ENCODE data around the gene SORT1. TPM values are rescaled to one million over a fixed set of nuclear protein-coding genes. Genes with fewer than 3 reads are reported as not detected.
"Not testable (repeated sequence)": the region's sequence is repeated elsewhere in the genome, so short reads cannot be mapped to it uniquely, and the experiment has no call there.

SORT1 gene
- total RNA-seq, 1 experiment from 2014 or later: 12.4 TPM

GRCh38 chr1:109379422-109379821 is 18.3 kb downstream of the SORT1 start:
- Histone ChIP-seq H3K27me3 (ENCODE audit: control insufficient read depth, insufficient read depth, low read length) (no peaks in the 10 kb centered on the region), H3K4me3 (ENCODE audit: insufficient read depth, low read depth, low read length) (no peak overlapping the region), H3K36me3 (replicated peaks; ENCODE audit: control insufficient read depth, insufficient read depth, low read length) (no peaks in the 10 kb centered on the region)
- DNase-seq: no peak

GRCh38 chr1:109377698-109378097 is 20.0 kb downstream of the SORT1 start:
- no peak for DNase-seq
- no peaks in the 10 kb centered on the region for H3K27me3 ChIP-seq (ENCODE audit: control insufficient read depth, insufficient read depth, low read length)
- H3K4me3 ChIP-seq (ENCODE audit: insufficient read depth, low read depth, low read length): no peak overlapping the region
- no peaks in the 10 kb centered on the region for H3K36me3 ChIP-seq (replicated peaks; ENCODE audit: control insufficient read depth, insufficient read depth, low read length)

- H3K27me3 ChIP-seq (ENCODE audit: control insufficient read depth, insufficient read depth, low read length): not testable (repeated sequence)
Measured at GRCh38 chr1:109373696-109374095, 24.0 kb downstream of the SORT1 start.

GRCh38 chr1:109373126-109373525 is 24.6 kb downstream of the SORT1 start:
- no peaks in the 10 kb centered on the region for H3K27me3 ChIP-seq (ENCODE audit: control insufficient read depth, insufficient read depth, low read length)
- no peaks in the 10 kb centered on the region for H3K36me3 ChIP-seq (replicated peaks; ENCODE audit: control insufficient read depth, insufficient read depth, low read length)
- peak; percentile 33 for DNase-seq
- no peak overlapping the region for H3K4me3 ChIP-seq (ENCODE audit: insufficient read depth, low read depth, low read length)

More at GRCh38 chr1:109373696-109374095, 24.0 kb downstream of the SORT1 start:
- not testable (repeated sequence) for DNase-seq; H3K36me3 ChIP-seq (replicated peaks; ENCODE audit: control insufficient read depth, insufficient read depth, low read length); H3K4me3 ChIP-seq (ENCODE audit: insufficient read depth, low read depth, low read length)

- DNase-seq: no peak
- Histone ChIP-seq H3K4me3 (ENCODE audit: insufficient read depth, low read depth, low read length) (no peak overlapping the region), H3K27me3 (ENCODE audit: control insufficient read depth, insufficient read depth, low read length) (no peaks in the 10 kb centered on the region), H3K36me3 (replicated peaks; ENCODE audit: control insufficient read depth, insufficient read depth, low read length) (no peaks in the 10 kb centered on the region)
Measured at GRCh38 chr1:109372281-109372680, 25.4 kb downstream of the SORT1 start.

GRCh38 chr1:109371341-109371739 is 26.4 kb downstream of the SORT1 start:
- Histone ChIP-seq H3K36me3 (replicated peaks; ENCODE audit: control insufficient read depth, insufficient read depth, low read length) (peaks cover 2% of the 10 kb centered on the region; the same call in 1 of the 2 replicates), H3K4me3 (ENCODE audit: insufficient read depth, low read depth, low read length) (no peak overlapping the region), H3K27me3 (ENCODE audit: control insufficient read depth, insufficient read depth, low read length) (no peaks in the 10 kb centered on the region)
- no peak for DNase-seq

GRCh38 chr1:109370712-109371340 is 26.9 kb downstream of the SORT1 start:
- no peaks in the 10 kb centered on the region for H3K27me3 ChIP-seq (ENCODE audit: control insufficient read depth, insufficient read depth, low read length)
- peaks cover 2% of the 10 kb centered on the region; the same call in 1 of the 2 replicates for H3K36me3 ChIP-seq (replicated peaks; ENCODE audit: control insufficient read depth, insufficient read depth, low read length)
- no peak for DNase-seq
- no peak overlapping the region for H3K4me3 ChIP-seq (ENCODE audit: insufficient read depth, low read depth, low read length)

GRCh38 chr1:109369167-109369746 is 28.5 kb downstream of the SORT1 start:
- peaks cover 2% of the 10 kb centered on the region; the same call in 1 of the 2 replicates for H3K36me3 ChIP-seq (replicated peaks; ENCODE audit: control insufficient read depth, insufficient read depth, low read length)
- DNase-seq: no peak
- no peaks in the 10 kb centered on the region for H3K27me3 ChIP-seq (ENCODE audit: control insufficient read depth, insufficient read depth, low read length)
- no peak overlapping the region for H3K4me3 ChIP-seq (ENCODE audit: insufficient read depth, low read depth, low read length)

GRCh38 chr1:109368464-109368863 is 29.3 kb downstream of the SORT1 start:
- Histone ChIP-seq H3K36me3 (replicated peaks; ENCODE audit: control insufficient read depth, insufficient read depth, low read length) (peaks cover 2% of the 10 kb centered on the region; the same call in 1 of the 2 replicates), H3K4me3 (ENCODE audit: insufficient read depth, low read depth, low read length) (no peak overlapping the region), H3K27me3 (ENCODE audit: control insufficient read depth, insufficient read depth, low read length) (no peaks in the 10 kb centered on the region)
- peak; percentile 46 for DNase-seq

GRCh38 chr1:109367626-109368025 is 30.1 kb downstream of the SORT1 start:
- no peak for DNase-seq
- peaks cover 2% of the 10 kb centered on the region; the same call in 1 of the 2 replicates for H3K36me3 ChIP-seq (replicated peaks; ENCODE audit: control insufficient read depth, insufficient read depth, low read length)

GRCh38 chr1:109365642-109366204 is 32.0 kb downstream of the SORT1 start:
- Histone ChIP-seq H3K27me3 (ENCODE audit: control insufficient read depth, insufficient read depth, low read length) (no peaks in the 10 kb centered on the region), H3K36me3 (replicated peaks; ENCODE audit: control insufficient read depth, insufficient read depth, low read length) (peaks cover 2% of the 10 kb centered on the region; the same call in 1 of the 2 replicates), H3K4me3 (ENCODE audit: insufficient read depth, low read depth, low read length) (no peak overlapping the region)
- no peak for DNase-seq

More at GRCh38 chr1:109367626-109368025, 30.1 kb downstream of the SORT1 start:
- Histone ChIP-seq H3K27me3 (ENCODE audit: control insufficient read depth, insufficient read depth, low read length) (no peaks in the 10 kb centered on the region), H3K4me3 (ENCODE audit: insufficient read depth, low read depth, low read length) (no peak overlapping the region)

GRCh38 chr1:109361649-109362048 is 36.1 kb downstream of the SORT1 start:
- Histone ChIP-seq H3K36me3 (replicated peaks; ENCODE audit: control insufficient read depth, insufficient read depth, low read length) (peaks cover 2% of the 10 kb centered on the region; the same call in 1 of the 2 replicates), H3K4me3 (ENCODE audit: insufficient read depth, low read depth, low read length) (no peak overlapping the region), H3K27me3 (ENCODE audit: control insufficient read depth, insufficient read depth, low read length) (no peaks in the 10 kb centered on the region)
- DNase-seq: no peak

- Histone ChIP-seq H3K36me3 (replicated peaks; ENCODE audit: control insufficient read depth, insufficient read depth, low read length) (no peaks in the 10 kb centered on the region), H3K4me3 (ENCODE audit: insufficient read depth, low read depth, low read length) (no peak overlapping the region), H3K27me3 (ENCODE audit: control insufficient read depth, insufficient read depth, low read length) (no peaks in the 10 kb centered on the region)
- no peak for DNase-seq
Measured at GRCh38 chr1:109361069-109361468, 36.6 kb downstream of the SORT1 start.

GRCh38 chr1:109357616-109358015 is 40.1 kb downstream of the SORT1 start:
- H3K36me3 ChIP-seq (replicated peaks; ENCODE audit: control insufficient read depth, insufficient read depth, low read length): peaks cover 2% of the 10 kb centered on the region
- no peak overlapping the region for H3K4me3 ChIP-seq (ENCODE audit: insufficient read depth, low read depth, low read length)
- no peaks in the 10 kb centered on the region for H3K27me3 ChIP-seq (ENCODE audit: control insufficient read depth, insufficient read depth, low read length)
- no peak for DNase-seq

GRCh38 chr1:109356915-109357314 is 40.8 kb downstream of the SORT1 start:
- no peak for DNase-seq
- Histone ChIP-seq H3K4me3 (ENCODE audit: insufficient read depth, low read depth, low read length) (no peak overlapping the region), H3K27me3 (ENCODE audit: control insufficient read depth, insufficient read depth, low read length) (no peaks in the 10 kb centered on the region), H3K36me3 (replicated peaks; ENCODE audit: control insufficient read depth, insufficient read depth, low read length) (peaks cover 4% of the 10 kb centered on the region)

Data from H7 (cell line).